ENCODE results near the gene AKAP17A. TPM values are rescaled to one million over a fixed set of nuclear protein-coding genes. Genes with fewer than 3 reads are reported as not detected.
"Not testable (repeated sequence)": the region's sequence is repeated elsewhere in the genome, so short reads cannot be mapped to it uniquely, and the experiment has no call there.

The AKAP17A gene
- polyA plus RNA-seq (2013, experiment 1 of 4), result 30.9 TPM
- 30.0 TPM for polyA plus RNA-seq (2013, experiment 2 of 4)
- polyA plus RNA-seq (2013, experiment 3 of 4), result 32.2 TPM
- polyA plus RNA-seq (2013, experiment 4 of 4), result 34.0 TPM

- Histone ChIP-seq H3K27me3 (ENCODE audit: control insufficient read depth, insufficient read depth, low read length, poor library complexity, severe bottlenecking) (no peaks in the 10 kb centered on the region), H3K27ac (ENCODE audit: insufficient read depth, low read depth, low read length, poor library complexity, severe bottlenecking) (no peak within 1 kb of the TSS), H3K4me1 (ENCODE audit: control insufficient read depth, insufficient read depth, low read length) (no peaks in the 10 kb centered on the region), H3K9me3 (ENCODE audit: control insufficient read depth, low read length) (no peaks in the 10 kb centered on the region), H3K36me3 (ENCODE audit: control insufficient read depth, insufficient read depth, low read length) (peaks cover 28% of the 10 kb centered on the region), H3K4me3 (ENCODE audit: insufficient read depth, low read depth, low read length) (peak within 1 kb of the TSS; percentile 81)
- WGBS, 2 experiments, result 0 to 1% methylated on average over 63 of the region's 66 CpGs
Observed at GRCh38 chrX:1591102-1591862, at the start of gene AKAP17A. Gene AKAP17A (plus strand): TSS chrX:1591604. CDS start chrX:1593463, 1,859 bp downstream.

- Histone ChIP-seq H3K4me1 (ENCODE audit: control insufficient read depth, insufficient read depth, low read length) (no peaks in the 10 kb centered on the region), H3K27ac (ENCODE audit: insufficient read depth, low read depth, low read length, poor library complexity, severe bottlenecking) (no peak overlapping the region), H3K27me3 (ENCODE audit: control insufficient read depth, insufficient read depth, low read length, poor library complexity, severe bottlenecking) (no peaks in the 10 kb centered on the region), H3K9me3 (ENCODE audit: control insufficient read depth, low read length) (no peaks in the 10 kb centered on the region), H3K36me3 (ENCODE audit: control insufficient read depth, insufficient read depth, low read length) (no peaks in the 10 kb centered on the region), H3K4me3 (ENCODE audit: insufficient read depth, low read depth, low read length) (no peak overlapping the region)
- WGBS, 2 experiments, result 94 to 95% methylated on average over 22 of the region's 22 CpGs
Observed at GRCh38 chrX:1542994-1543725, 48.2 kb upstream of the AKAP17A start.

GRCh38 chrX:1545776-1546408 is 45.5 kb upstream of the AKAP17A start:
- no peaks in the 10 kb centered on the region for H3K36me3 ChIP-seq (ENCODE audit: control insufficient read depth, insufficient read depth, low read length)
- no peak overlapping the region for H3K27ac ChIP-seq (ENCODE audit: insufficient read depth, low read depth, low read length, poor library complexity, severe bottlenecking)
- WGBS, 2 experiments, result 91 to 92% methylated on average over 1 to 2 of the region's 2 CpGs
- H3K4me3 ChIP-seq (ENCODE audit: insufficient read depth, low read depth, low read length), result no peak overlapping the region
- H3K4me1 ChIP-seq (ENCODE audit: control insufficient read depth, insufficient read depth, low read length), result no peaks in the 10 kb centered on the region
- H3K27me3 ChIP-seq (ENCODE audit: control insufficient read depth, insufficient read depth, low read length, poor library complexity, severe bottlenecking), result no peaks in the 10 kb centered on the region
- H3K9me3 ChIP-seq (ENCODE audit: control insufficient read depth, low read length), result no peaks in the 10 kb centered on the region

GRCh38 chrX:1546691-1547251 is 44.6 kb upstream of the AKAP17A start:
- H3K4me3 ChIP-seq (ENCODE audit: insufficient read depth, low read depth, low read length), result no peak overlapping the region
- WGBS, 2 experiments, result 92 to 94% methylated on average over 18 of the region's 18 CpGs
- no peaks in the 10 kb centered on the region for H3K4me1 ChIP-seq (ENCODE audit: control insufficient read depth, insufficient read depth, low read length)

GRCh38 chrX:1551959-1552546 is 39.4 kb upstream of the AKAP17A start:
- WGBS, 2 experiments, result 92 to 96% methylated on average over 3 of the region's 3 CpGs
- H3K9me3 ChIP-seq (ENCODE audit: control insufficient read depth, low read length), result no peaks in the 10 kb centered on the region
- no peaks in the 10 kb centered on the region for H3K36me3 ChIP-seq (ENCODE audit: control insufficient read depth, insufficient read depth, low read length)
- no peaks in the 10 kb centered on the region for H3K27me3 ChIP-seq (ENCODE audit: control insufficient read depth, insufficient read depth, low read length, poor library complexity, severe bottlenecking)
- H3K27ac ChIP-seq (ENCODE audit: insufficient read depth, low read depth, low read length, poor library complexity, severe bottlenecking), result no peak overlapping the region
- no peak overlapping the region for H3K4me3 ChIP-seq (ENCODE audit: insufficient read depth, low read depth, low read length)
- H3K4me1 ChIP-seq (ENCODE audit: control insufficient read depth, insufficient read depth, low read length), result no peaks in the 10 kb centered on the region

More at GRCh38 chrX:1546691-1547251, 44.6 kb upstream of the AKAP17A start:
- Histone ChIP-seq H3K27me3 (ENCODE audit: control insufficient read depth, insufficient read depth, low read length, poor library complexity, severe bottlenecking) (no peaks in the 10 kb centered on the region), H3K9me3 (ENCODE audit: control insufficient read depth, low read length) (no peaks in the 10 kb centered on the region), H3K36me3 (ENCODE audit: control insufficient read depth, insufficient read depth, low read length) (no peaks in the 10 kb centered on the region), H3K27ac (ENCODE audit: insufficient read depth, low read depth, low read length, poor library complexity, severe bottlenecking) (no peak overlapping the region)

DNA sequence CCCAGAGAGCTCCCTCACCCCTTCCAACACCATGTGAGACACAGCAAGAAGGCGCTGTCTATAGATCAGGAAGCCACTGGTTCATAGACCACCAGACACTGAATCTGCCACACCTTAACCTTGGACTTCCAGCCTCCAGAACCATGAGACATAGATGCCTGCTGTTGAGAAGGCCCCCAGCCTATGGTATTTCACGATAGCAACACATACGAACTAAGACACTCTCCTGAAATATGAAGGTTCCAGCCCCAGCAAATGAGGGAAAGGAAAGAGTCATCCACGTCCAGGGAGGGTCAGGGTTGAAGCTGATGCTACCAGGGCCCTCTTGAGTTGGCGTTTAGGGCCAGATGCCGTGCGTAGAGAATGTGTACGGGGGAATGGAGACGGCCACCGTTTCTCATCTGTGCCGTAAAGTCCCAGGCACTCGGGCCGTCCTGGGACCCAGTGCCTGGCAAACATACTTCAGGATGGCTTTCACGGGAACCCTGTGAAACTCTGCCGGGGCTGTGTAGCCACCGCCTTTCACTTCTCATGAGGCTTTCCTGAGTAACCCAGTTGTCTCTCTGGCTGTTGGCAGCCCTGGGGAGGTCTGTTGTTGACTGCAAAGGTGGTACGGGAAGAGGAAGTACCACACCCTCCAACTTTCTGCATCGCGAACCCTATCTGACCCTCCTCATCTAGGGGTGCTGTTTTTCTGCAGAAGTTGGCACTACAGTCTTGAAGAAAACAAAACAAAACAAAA is 36.8 kb upstream of the AKAP17A start:
- 93 to 94% methylated on average over 19 of the region's 19 CpGs for WGBS, 2 experiments
- Histone ChIP-seq H3K9me3 (ENCODE audit: control insufficient read depth, low read length) (no peaks in the 10 kb centered on the region), H3K4me3 (ENCODE audit: insufficient read depth, low read depth, low read length) (no peak overlapping the region), H3K27me3 (ENCODE audit: control insufficient read depth, insufficient read depth, low read length, poor library complexity, severe bottlenecking) (no peaks in the 10 kb centered on the region), H3K36me3 (ENCODE audit: control insufficient read depth, insufficient read depth, low read length) (no peaks in the 10 kb centered on the region), H3K27ac (ENCODE audit: insufficient read depth, low read depth, low read length, poor library complexity, severe bottlenecking) (no peak overlapping the region), H3K4me1 (ENCODE audit: control insufficient read depth, insufficient read depth, low read length) (no peaks in the 10 kb centered on the region)

DNA sequence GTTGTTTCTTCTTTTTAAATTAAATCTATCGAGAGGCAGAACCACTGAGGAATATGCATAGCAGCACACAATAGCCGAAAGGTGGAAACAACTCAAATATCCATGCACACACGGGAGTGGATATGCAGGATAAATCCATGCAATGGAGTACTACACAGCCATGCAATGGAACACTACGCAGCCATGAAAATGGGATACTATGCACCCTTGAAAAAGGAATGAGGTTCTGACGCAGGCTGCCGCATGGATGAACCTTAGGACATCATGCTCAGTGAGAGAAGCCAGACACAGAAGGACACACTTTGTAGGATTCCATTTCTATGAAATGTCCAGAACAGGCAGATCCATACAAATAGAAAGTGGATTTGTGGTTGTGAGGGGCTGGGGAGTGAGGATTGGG is 36.0 kb upstream of the AKAP17A start:
- H3K27ac ChIP-seq (ENCODE audit: insufficient read depth, low read depth, low read length, poor library complexity, severe bottlenecking), result no peak overlapping the region
- H3K4me3 ChIP-seq (ENCODE audit: insufficient read depth, low read depth, low read length), result no peak overlapping the region
- H3K9me3 ChIP-seq (ENCODE audit: control insufficient read depth, low read length), result no peaks in the 10 kb centered on the region
- H3K4me1 ChIP-seq (ENCODE audit: control insufficient read depth, insufficient read depth, low read length), result no peaks in the 10 kb centered on the region
- 94 to 95% methylated on average over 6 of the region's 6 CpGs for WGBS, 2 experiments
- no peaks in the 10 kb centered on the region for H3K36me3 ChIP-seq (ENCODE audit: control insufficient read depth, insufficient read depth, low read length)
- no peaks in the 10 kb centered on the region for H3K27me3 ChIP-seq (ENCODE audit: control insufficient read depth, insufficient read depth, low read length, poor library complexity, severe bottlenecking)

- not testable (repeated sequence) for H3K9me3 ChIP-seq (ENCODE audit: control insufficient read depth, low read length); H3K4me1 ChIP-seq (ENCODE audit: control insufficient read depth, insufficient read depth, low read length); H3K4me3 ChIP-seq (ENCODE audit: insufficient read depth, low read depth, low read length); H3K36me3 ChIP-seq (ENCODE audit: control insufficient read depth, insufficient read depth, low read length); H3K27ac ChIP-seq (ENCODE audit: insufficient read depth, low read depth, low read length, poor library complexity, severe bottlenecking); H3K27me3 ChIP-seq (ENCODE audit: control insufficient read depth, insufficient read depth, low read length, poor library complexity, severe bottlenecking)
Observed at GRCh38 chrX:1557442-1557841, 34.0 kb upstream of the AKAP17A start.

- no peaks in the 10 kb centered on the region for H3K4me1 ChIP-seq (ENCODE audit: control insufficient read depth, insufficient read depth, low read length)
- no peak overlapping the region for H3K4me3 ChIP-seq (ENCODE audit: insufficient read depth, low read depth, low read length)
- WGBS, 2 experiments, result 87 to 88% methylated on average over 13 of the region's 13 CpGs
- H3K9me3 ChIP-seq (ENCODE audit: control insufficient read depth, low read length), result no peaks in the 10 kb centered on the region
- no peaks in the 10 kb centered on the region for H3K36me3 ChIP-seq (ENCODE audit: control insufficient read depth, insufficient read depth, low read length)
- H3K27ac ChIP-seq (ENCODE audit: insufficient read depth, low read depth, low read length, poor library complexity, severe bottlenecking), result no peak overlapping the region
- no peaks in the 10 kb centered on the region for H3K27me3 ChIP-seq (ENCODE audit: control insufficient read depth, insufficient read depth, low read length, poor library complexity, severe bottlenecking)
Observed at GRCh38 chrX:1558761-1559468, 32.5 kb upstream of the AKAP17A start.

Data from ectodermal cell (in vitro differentiated cells).